NK-92 (cell line): ENCODE measurements around the gene CEP78.
"Not testable (repeated sequence)": the region's sequence is repeated elsewhere in the genome, so short reads cannot be mapped to it uniquely, and the experiment has no call there.

Experiments
- DNase-seq: peaks from one replicate; lab custom pipeline; 2025; ENCODE audit not compliant: unreplicated experiment; lab: John Stamatoyannopoulos, UW

The CEP78 gene

DNA sequence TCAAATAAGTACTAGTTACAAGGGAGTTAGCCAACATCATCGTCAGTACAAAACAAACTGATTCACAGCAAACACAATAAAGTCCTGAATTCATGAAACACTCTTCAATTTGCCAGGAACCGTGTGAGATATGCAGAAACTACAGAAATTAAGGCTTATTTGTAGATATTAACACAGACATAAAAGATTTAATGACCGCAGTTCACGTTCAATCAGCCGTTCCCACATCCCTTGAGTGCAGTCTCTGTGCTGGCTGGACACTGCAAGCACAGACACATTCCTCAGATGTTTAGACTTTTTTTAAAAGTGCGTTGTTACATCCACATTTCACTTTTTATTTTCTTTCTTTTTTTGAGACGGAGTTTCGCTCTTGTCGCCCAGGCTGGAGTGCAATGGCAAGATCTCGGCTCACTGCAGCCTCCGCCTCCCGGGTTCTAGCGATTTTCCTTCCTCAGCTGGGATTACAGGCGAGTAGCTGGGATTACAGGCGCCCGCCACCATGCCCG lies 566 bp upstream of the CEP78 start:
- no peak for DNase-seq

GRCh38 chr9:78236551-78236910 lies 656 bp downstream of the CEP78 start:
- DNase-seq, result no peak

GRCh38 chr9:78238046-78239038 lies 2.5 kb downstream of the CEP78 start:
- DNase-seq, result no peak

GRCh38 chr9:78239506-78239905 lies 3.6 kb downstream of the CEP78 start:
- DNase-seq, result no peak

- no peak for DNase-seq
Measured at GRCh38 chr9:78242041-78242440, 6.2 kb downstream of the CEP78 start.

DNA sequence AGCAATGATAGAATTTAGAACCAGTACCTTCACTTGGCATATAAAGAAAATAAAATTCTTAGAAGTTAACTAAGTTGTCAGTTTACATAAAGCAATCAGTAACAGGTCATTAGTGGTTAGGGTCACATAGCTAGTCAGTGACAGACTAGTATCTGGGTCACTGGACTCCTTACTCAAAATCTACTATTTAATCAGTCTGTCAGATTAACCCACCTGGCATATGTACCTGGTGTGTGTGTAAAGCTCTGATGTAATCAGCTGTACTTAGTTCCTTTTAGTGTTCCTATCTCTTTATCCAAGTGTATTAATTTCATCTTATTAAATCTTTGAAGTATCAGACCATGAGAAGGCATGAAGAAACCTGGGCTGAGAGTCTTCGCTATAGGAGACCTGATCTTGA lies 7.3 kb downstream of the CEP78 start:
- no peak for DNase-seq

DNA sequence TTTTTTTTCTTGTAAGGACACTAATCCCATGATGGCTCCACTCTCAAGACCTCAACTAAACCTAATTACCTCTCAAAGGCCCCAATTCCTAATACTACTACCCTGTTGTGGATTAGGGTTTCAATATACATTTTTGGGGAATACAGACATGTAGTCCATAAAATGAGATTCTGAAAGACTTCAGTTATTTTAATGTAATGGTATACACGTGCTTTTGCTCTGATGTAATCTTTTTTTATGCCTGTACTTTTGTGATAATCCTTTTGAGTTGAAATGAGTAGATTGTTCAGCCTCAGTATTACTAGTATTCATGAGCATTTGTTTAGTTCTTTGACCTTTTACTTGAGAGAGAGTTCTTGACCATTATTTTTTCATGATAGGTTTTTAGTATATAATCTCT lies 9.5 kb downstream of the CEP78 start:
- no peak for DNase-seq

DNA sequence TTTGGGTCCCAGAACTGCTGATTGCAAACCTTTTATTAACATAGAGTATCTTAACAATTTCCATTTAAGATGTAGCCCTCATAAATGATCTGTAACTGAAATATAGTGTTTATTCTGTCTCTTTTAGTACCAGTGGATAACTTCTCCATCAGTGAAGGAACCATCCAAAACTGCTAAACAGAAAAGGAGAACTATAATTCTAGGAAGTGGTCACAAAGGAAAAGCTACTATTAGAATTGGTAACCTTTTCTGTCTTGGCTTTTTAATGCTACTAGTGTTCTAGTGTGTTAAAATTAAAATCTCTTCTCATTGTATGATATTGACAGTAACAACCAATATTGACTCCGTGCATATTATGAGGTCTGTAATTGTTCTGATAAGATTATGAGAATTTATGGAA lies 12.8 kb downstream of the CEP78 start:
- no peak for DNase-seq

DNA sequence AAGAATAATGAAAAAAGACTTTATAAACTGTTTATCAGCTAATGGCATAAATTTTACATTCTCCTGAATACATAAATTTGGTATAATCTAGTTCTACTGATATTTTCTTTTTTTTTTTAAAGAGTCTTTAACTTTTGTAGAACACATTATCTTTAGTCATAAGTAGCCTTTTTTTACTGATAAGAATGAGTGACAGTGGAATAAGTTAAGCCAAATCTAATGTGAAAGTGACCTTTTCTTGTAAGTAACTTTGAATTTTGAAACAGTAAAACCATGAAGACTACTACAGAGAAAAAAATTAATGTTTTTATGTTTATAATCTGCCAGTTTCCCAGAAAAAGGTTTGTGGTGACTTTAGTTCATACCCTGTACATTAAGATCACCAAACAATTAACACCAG lies 13.7 kb downstream of the CEP78 start:
- DNase-seq, result no peak

GRCh38 chr9:78252616-78253015 lies 16.7 kb downstream of the CEP78 start:
- no peak for DNase-seq

DNA sequence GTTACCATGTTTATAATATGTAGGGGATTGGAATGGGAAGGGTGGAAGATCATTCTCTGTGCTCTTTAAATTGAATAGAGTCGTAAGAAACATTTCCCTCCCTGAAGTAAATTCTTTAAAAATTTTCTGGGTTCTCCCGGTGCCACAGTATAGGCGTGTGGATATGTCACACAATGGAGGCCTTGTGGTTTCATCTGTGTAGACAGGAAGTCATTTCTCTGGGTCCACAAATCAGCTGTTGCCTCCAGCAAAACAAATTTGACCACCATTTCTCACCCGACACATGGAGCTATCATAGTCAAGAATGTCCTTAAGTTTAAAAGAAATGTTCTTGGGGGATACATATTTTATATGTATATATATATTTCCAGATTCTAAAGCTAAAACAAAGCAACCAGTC lies 17.4 kb downstream of the CEP78 start:
- DNase-seq, result no peak

GRCh38 chr9:78261403-78262001 lies 25.6 kb downstream of the CEP78 start:
- no peak for DNase-seq

- DNase-seq, result no peak
Measured at GRCh38 chr9:78262655-78263054, 26.8 kb downstream of the CEP78 start.

DNA sequence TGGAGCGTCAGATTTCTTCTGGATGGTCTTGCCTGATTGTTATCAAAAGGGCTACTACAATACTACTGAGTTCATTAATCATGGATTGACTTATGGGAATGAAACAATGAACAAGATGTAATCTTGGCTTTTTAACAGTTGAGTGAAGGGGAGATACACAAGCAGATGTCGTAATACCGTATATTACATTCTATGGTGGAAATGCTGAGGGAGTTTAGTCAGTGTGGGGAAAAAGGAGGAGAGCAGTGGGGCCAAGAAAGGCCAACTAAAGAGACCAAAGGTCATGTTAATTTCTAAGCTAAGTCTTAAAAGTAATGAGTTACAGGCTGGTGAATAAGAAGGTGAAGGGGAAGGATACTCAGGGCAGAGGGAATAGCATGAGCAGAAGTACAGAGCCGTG lies 32.0 kb downstream of the CEP78 start:
- DNase-seq, result no peak

- DNase-seq, result no peak
Measured at GRCh38 chr9:78269784-78270183, 33.9 kb downstream of the CEP78 start.

DNA sequence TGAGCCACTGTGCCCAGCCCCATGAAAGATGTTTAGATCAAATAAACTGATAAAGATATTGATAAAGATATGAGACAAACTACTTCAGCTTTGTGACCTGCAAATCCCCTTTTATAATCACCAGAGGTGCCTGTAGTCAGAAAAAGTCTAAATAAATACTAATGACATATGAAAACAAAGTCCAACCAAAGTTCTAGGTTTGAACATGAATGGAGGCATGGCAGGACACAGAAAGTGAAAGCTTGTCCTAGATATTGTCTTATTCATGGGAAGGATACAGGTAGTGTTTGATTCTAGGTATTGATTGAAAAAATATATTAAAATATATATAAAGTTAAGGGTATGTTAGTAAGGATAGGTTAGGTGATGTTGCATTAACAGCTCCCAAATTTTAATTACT lies 36.4 kb downstream of the CEP78 start:
- no peak for DNase-seq

- no peak for DNase-seq
Measured at GRCh38 chr9:78273761-78274160, 37.9 kb downstream of the CEP78 start.

DNA sequence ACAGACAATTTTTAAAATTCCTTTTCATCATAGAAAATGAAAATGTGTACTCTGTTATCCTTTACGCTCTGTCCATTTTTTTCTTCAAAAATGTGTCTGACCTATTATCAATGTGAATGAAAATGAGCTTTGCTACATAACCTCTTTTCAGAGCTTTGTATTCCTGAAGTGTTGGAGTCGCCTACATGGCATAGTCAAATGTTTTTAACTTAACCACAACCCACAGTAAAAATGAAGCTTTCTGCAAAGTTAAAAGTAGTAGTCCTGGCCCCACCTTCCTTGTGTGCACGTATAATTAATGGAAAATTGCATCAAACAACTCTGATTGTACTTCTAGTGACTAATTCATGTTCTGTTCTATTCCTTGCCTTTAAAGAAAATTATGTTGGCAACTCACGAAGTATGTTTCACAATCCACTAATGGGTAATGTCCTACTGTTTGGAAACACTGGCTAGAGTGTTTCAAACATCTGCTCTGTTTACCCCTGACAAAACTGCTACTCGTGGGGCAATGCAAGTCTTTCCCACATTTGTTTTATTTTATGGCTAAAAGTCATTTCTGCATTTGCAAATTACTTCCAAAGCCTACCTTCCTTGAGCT lies 42.4 kb downstream of the CEP78 start:
- no peak for DNase-seq

GRCh38 chr9:78278801-78279200 lies 42.9 kb downstream of the CEP78 start:
- no peak for DNase-seq

GRCh38 chr9:78280982-78281668 lies 45.2 kb downstream of the CEP78 start:
- no peak for DNase-seq

- not testable (repeated sequence) for DNase-seq
Measured at GRCh38 chr9:78284181-78284580, 48.3 kb downstream of the CEP78 start.
